CD4-positive, alpha-beta T cell treated with Interleukin-12 subunit alpha and Interleukin-12 subunit beta, for 1 hour (primary cell): Measurements from ENCODE around the gene RFX4.

Experiments used
- DNase-seq: peaks from one replicate; pipeline ENCODE4 v3.0.0-alpha.2; 2020

The RFX4 gene

GRCh38 chr12:106767954-106768822, 185.4 kb downstream of the RFX4 start:
- DNase-seq: no peak

GRCh38 chr12:106769078-106769477, 186.3 kb downstream of the RFX4 start:
- no peak for DNase-seq

GRCh38 chr12:106769546-106769945, 186.7 kb downstream of the RFX4 start:
- no peak for DNase-seq

- no peak for DNase-seq
Measured at GRCh38 chr12:106771425-106771824, 188.6 kb downstream of the RFX4 start.

- DNase-seq: no peak
Measured at GRCh38 chr12:106773286-106774004, 190.6 kb downstream of the RFX4 start.

- DNase-seq: peak; percentile 89
Measured at GRCh38 chr12:106774005-106774807, 191.4 kb downstream of the RFX4 start, which contains the start of gene RIC8B. RIC8B (plus strand) TSS chr12:106774682; CDS start chr12:106774746, 64 bp downstream.

GRCh38 chr12:106774808-106775524, 192.2 kb downstream of the RFX4 start:
- DNase-seq: no peak

- no peak for DNase-seq
Measured at GRCh38 chr12:106776897-106777296, 194.1 kb downstream of the RFX4 start.

GRCh38 chr12:106780010-106780631, 197.3 kb downstream of the RFX4 start:
- no peak for DNase-seq

GRCh38 chr12:106782619-106783018, 199.8 kb downstream of the RFX4 start:
- DNase-seq: no peak

- DNase-seq: no peak
Measured at GRCh38 chr12:106783515-106783914, 200.7 kb downstream of the RFX4 start.

GRCh38 chr12:106790020-106790419, 207.2 kb downstream of the RFX4 start:
- DNase-seq: peak; percentile 3

GRCh38 chr12:106791531-106791930, 208.7 kb downstream of the RFX4 start:
- DNase-seq: no peak

GRCh38 chr12:106794369-106794768, 211.6 kb downstream of the RFX4 start:
- DNase-seq: no peak

- DNase-seq: no peak
Measured at GRCh38 chr12:106801167-106801708, 218.4 kb downstream of the RFX4 start.

GRCh38 chr12:106801830-106802533, 219.2 kb downstream of the RFX4 start:
- DNase-seq: no peak

GRCh38 chr12:106804668-106805067, 221.9 kb downstream of the RFX4 start:
- DNase-seq: no peak
